SK-N-SH treated with all-trans-retinoic acid at 6 μM for 48 hours (cell line): ENCODE results near the gene SERPINB6.

ENCODE experiments used
- ATAC-seq: fragments of 200-7000 bp; cut with Tn5 transposase; 3 replicates; pipeline ENCODE4 v1.9.1; 2020; ENCODE audit warnings: mild to moderate bottlenecking, moderate library complexity
- ARNTL ChIP-seq: fragments of 450-650 bp; formaldehyde crosslinking; IDR thresholded peaks from 2 replicates; pipeline ENCODE4 v1.5.0; 2020; ENCODE audit warnings: low read depth, mild to moderate bottlenecking, moderate library complexity, borderline replicate concordance
- CSDC2 ChIP-seq: fragments of 250-450 bp; sonication (Bioruptor Pico); IDR thresholded peaks from 2 replicates; pipeline ENCODE4 v1.5.0; 2020; ENCODE audit warnings: mild to moderate bottlenecking, moderate library complexity
- ESRRG ChIP-seq: fragments of 250-450 bp; sonication (Bioruptor Pico); IDR thresholded peaks from 2 replicates; pipeline ENCODE4 v1.6.1; 2021; ENCODE audit warnings: mild to moderate bottlenecking
- ISL1 ChIP-seq: fragments of 250-450 bp; sonication (Bioruptor Pico); IDR thresholded peaks from 2 replicates; pipeline ENCODE4 v2.1.2; 2022; ENCODE audit warnings: mild to moderate bottlenecking, moderate library complexity
- RARB ChIP-seq: fragments of 250-450 bp; sonication (Bioruptor Pico); IDR thresholded peaks from 2 replicates; pipeline ENCODE4 v1.8.0; 2021; ENCODE audit warnings: mild to moderate bottlenecking, moderate library complexity
- SNAI2 ChIP-seq: fragments of 250-450 bp; sonication (Bioruptor Pico); IDR thresholded peaks from 2 replicates; pipeline ENCODE4 v1.5.0; 2020; ENCODE audit warnings: mild to moderate bottlenecking, moderate library complexity
- ZC3H10 ChIP-seq: fragments of 250-450 bp; sonication (Bioruptor Pico); IDR thresholded peaks from 2 replicates; pipeline ENCODE4 v1.5.1; 2021; ENCODE audit warnings: mild to moderate bottlenecking, moderate library complexity
- ZFP3 ChIP-seq: fragments of 250-450 bp; sonication (Bioruptor Pico); IDR thresholded peaks from 2 replicates; pipeline ENCODE4 v1.5.0; 2020; ENCODE audit warnings: mild to moderate bottlenecking, moderate library complexity
- TF ChIP-seq, protein P1 (sequence below): fragments of 250-450 bp; sonication (Bioruptor Pico); IDR thresholded peaks from 2 replicates; pipeline ENCODE4 v1.5.1; 2021; ENCODE audit warnings: mild to moderate bottlenecking, moderate library complexity
- TF ChIP-seq, protein P2 (sequence below): fragments of 250-450 bp; sonication (Bioruptor Pico); IDR thresholded peaks from 2 replicates; pipeline ENCODE4 v1.8.0; 2020; ENCODE audit warnings: mild to moderate bottlenecking, moderate library complexity, borderline replicate concordance
- TF ChIP-seq, protein P3 (sequence below): fragments of 250-450 bp; sonication (Bioruptor Pico); IDR thresholded peaks from 2 replicates; pipeline ENCODE4 v1.5.0; 2020; ENCODE audit warnings: mild to moderate bottlenecking, moderate library complexity
- TF ChIP-seq, protein P4 (sequence below): fragments of 250-450 bp; sonication (Bioruptor Pico); IDR thresholded peaks from 2 replicates; pipeline ENCODE4 v1.8.0; 2021; ENCODE audit warnings: low read depth, mild to moderate bottlenecking, moderate library complexity, borderline replicate concordance
- TF ChIP-seq, protein P5 (sequence below): fragments of 250-450 bp; sonication (Bioruptor Pico); IDR thresholded peaks from 2 replicates; pipeline ENCODE4 v1.5.1; 2020; ENCODE audit warnings: low read depth, mild to moderate bottlenecking, moderate library complexity

Gene SERPINB6

DNA sequence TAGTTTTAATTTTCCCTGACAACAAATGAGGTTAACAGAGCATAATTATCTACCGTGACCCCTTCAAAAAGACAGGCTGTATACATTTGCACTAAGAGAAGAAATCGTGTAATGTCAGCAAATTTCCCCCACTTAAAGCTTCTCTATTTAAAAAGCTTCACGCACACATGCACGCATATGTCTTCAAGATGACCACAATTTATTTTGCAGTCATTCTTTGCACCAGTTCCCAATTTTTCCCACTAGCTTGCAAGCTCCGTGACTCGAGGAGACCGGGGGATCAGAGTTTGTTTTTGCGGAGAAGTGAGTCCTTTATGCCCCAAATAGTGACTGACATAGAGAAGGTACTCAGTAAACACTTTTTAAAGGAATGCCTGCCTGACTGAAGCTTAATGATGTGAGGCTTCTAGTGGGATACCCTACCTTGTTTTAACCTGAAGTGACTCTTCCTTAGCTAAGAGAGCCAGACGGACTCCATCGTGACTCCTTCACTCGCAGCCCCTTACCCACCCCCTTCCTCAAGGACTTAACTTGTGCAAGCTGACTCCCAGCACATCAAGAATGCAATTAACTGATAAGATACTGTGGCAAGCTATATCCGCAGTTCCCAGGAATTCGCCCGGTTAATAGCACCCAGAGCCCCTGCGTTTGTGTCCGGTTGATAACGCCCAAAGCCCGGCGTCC lies 19.0 kb upstream of the SERPINB6 start:
- TF ChIP-seq ISL1 (CRISPR knock-in tag) (0 out of 2 replicates have a peak, but pooled peaks have one; percentile 25), CSDC2 (CRISPR knock-in tag) (peak; percentile 72; the same call in 1 of the 2 replicates)
- TF ChIP-seq, protein P1, sequence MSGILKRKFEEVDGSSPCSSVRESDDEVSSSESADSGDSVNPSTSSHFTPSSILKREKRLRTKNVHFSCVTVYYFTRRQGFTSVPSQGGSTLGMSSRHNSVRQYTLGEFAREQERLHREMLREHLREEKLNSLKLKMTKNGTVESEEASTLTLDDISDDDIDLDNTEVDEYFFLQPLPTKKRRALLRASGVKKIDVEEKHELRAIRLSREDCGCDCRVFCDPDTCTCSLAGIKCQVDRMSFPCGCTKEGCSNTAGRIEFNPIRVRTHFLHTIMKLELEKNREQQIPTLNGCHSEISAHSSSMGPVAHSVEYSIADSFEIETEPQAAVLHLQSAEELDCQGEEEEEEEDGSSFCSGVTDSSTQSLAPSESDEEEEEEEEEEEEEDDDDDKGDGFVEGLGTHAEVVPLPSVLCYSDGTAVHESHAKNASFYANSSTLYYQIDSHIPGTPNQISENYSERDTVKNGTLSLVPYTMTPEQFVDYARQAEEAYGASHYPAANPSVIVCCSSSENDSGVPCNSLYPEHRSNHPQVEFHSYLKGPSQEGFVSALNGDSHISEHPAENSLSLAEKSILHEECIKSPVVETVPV (CRISPR knock-in tag): no peak
- ATAC-seq: no peak

DNA sequence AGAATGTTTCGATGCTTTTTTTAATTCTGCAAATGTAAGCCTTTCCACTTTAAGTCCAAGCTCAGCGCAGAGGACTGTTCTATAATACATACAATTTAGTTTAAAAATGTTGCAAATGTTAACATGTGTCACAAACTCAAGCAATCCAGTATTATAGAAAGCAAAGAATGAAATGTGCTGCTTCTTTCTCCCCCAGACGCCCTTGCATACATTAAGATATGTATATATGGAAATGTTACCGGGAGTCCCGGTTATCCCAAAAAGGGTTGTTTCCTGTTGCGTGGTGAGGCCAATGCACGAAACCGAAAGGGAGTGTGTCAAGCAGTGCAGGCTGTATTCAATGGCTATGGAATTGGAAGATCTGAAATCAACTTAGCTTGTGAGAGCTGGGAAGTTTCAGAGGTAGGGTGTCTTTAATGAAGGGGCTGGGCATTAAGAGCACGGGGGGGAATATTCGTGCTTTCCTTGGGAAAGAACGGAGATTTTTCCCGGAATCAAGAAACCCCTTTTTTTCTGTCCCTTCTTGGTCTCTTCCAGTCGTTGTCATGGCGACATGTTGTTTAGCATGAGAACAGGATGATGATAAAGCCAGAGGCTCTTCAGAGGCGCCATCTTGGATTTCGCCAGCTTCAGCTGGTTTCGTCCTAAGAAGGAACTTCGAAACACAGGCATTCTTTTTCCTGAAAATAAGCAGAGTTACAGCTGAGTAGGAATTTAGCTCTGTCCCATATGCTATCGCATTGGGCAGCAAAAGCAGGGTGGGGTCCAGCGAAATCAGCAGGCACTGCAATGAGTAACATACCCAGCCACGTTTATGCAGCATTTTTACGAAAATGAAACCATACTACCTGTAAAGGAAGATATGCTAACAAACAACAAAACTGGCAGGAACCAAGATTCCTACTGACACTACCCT lies 18.2 kb upstream of the SERPINB6 start:
- TF ChIP-seq ZC3H10 (CRISPR knock-in tag) (no peak), ISL1 (CRISPR knock-in tag) (no peak), CSDC2 (CRISPR knock-in tag) (no peak), SNAI2 (CRISPR knock-in tag) (no peak), ZFP3 (CRISPR knock-in tag) (no peak), RARB (CRISPR knock-in tag) (no peak), ESRRG (CRISPR knock-in tag) (no peak)
- TF ChIP-seq, protein P2, sequence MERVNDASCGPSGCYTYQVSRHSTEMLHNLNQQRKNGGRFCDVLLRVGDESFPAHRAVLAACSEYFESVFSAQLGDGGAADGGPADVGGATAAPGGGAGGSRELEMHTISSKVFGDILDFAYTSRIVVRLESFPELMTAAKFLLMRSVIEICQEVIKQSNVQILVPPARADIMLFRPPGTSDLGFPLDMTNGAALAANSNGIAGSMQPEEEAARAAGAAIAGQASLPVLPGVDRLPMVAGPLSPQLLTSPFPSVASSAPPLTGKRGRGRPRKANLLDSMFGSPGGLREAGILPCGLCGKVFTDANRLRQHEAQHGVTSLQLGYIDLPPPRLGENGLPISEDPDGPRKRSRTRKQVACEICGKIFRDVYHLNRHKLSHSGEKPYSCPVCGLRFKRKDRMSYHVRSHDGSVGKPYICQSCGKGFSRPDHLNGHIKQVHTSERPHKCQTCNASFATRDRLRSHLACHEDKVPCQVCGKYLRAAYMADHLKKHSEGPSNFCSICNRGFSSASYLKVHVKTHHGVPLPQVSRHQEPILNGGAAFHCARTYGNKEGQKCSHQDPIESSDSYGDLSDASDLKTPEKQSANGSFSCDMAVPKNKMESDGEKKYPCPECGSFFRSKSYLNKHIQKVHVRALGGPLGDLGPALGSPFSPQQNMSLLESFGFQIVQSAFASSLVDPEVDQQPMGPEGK (CRISPR knock-in tag): no peak
- TF ChIP-seq, protein P3, sequence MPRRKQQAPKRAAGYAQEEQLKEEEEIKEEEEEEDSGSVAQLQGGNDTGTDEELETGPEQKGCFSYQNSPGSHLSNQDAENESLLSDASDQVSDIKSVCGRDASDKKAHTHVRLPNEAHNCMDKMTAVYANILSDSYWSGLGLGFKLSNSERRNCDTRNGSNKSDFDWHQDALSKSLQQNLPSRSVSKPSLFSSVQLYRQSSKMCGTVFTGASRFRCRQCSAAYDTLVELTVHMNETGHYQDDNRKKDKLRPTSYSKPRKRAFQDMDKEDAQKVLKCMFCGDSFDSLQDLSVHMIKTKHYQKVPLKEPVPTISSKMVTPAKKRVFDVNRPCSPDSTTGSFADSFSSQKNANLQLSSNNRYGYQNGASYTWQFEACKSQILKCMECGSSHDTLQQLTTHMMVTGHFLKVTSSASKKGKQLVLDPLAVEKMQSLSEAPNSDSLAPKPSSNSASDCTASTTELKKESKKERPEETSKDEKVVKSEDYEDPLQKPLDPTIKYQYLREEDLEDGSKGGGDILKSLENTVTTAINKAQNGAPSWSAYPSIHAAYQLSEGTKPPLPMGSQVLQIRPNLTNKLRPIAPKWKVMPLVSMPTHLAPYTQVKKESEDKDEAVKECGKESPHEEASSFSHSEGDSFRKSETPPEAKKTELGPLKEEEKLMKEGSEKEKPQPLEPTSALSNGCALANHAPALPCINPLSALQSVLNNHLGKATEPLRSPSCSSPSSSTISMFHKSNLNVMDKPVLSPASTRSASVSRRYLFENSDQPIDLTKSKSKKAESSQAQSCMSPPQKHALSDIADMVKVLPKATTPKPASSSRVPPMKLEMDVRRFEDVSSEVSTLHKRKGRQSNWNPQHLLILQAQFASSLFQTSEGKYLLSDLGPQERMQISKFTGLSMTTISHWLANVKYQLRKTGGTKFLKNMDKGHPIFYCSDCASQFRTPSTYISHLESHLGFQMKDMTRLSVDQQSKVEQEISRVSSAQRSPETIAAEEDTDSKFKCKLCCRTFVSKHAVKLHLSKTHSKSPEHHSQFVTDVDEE (CRISPR knock-in tag): no peak
- TF ChIP-seq, protein P4, sequence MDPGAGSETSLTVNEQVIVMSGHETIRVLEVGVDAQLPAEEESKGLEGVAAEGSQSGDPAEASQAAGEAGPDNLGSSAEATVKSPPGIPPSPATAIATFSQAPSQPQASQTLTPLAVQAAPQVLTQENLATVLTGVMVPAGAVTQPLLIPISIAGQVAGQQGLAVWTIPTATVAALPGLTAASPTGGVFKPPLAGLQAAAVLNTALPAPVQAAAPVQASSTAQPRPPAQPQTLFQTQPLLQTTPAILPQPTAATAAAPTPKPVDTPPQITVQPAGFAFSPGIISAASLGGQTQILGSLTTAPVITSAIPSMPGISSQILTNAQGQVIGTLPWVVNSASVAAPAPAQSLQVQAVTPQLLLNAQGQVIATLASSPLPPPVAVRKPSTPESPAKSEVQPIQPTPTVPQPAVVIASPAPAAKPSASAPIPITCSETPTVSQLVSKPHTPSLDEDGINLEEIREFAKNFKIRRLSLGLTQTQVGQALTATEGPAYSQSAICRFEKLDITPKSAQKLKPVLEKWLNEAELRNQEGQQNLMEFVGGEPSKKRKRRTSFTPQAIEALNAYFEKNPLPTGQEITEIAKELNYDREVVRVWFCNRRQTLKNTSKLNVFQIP: no peak
- TF ChIP-seq, all 23 proteins: peak for 0
- ATAC-seq: peak; percentile 72

DNA sequence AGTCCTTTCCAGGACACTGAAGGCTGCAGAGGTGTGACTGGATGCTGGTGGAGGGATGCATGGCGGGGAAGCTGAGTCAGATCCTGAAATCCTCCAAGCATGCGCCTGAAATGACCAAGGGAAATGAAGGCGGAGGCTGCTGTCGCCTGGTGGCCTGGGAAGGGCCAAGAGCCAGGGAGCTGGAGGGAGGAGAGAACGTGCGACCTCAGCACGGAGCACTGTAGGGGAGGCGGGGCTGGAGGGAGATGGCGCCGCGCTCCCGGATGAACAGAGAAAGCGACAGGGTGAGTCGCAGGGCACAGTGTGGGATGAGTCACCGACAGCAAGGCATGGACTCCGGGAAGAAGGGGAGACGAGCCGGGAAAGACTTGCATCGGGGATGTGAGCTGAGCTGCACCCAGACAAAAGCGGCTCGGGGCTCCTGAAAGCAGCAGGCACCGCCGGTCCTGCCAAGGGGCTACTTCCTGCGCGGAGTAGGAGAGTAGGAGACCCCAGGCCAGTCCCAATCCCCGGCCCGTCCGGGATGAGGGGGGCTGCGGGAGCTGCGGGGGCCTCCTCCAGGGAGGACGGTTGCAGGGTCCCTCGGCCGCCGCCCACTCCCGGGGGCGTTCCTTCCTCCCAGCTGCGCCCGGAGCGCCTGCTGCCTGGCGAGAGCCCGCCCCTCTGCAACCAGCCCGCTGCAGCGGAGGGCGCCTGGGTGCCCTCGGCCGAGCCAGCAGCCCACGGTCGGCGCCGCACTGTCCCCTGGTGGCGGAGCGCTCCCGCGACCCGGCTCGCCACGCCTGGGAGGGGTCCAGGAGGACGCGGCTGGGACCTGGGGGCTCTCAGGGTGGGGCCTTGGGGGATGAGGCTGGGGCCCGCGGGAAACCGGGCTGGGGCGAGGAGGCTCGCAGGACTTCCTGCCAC lies 17.3 kb upstream of the SERPINB6 start:
- ATAC-seq: peak; percentile 84
- TF ChIP-seq, protein P5, sequence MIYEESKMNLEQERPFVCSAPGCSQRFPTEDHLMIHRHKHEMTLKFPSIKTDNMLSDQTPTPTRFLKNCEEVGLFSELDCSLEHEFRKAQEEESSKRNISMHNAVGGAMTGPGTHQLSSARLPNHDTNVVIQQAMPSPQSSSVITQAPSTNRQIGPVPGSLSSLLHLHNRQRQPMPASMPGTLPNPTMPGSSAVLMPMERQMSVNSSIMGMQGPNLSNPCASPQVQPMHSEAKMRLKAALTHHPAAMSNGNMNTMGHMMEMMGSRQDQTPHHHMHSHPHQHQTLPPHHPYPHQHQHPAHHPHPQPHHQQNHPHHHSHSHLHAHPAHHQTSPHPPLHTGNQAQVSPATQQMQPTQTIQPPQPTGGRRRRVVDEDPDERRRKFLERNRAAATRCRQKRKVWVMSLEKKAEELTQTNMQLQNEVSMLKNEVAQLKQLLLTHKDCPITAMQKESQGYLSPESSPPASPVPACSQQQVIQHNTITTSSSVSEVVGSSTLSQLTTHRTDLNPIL: no peak
- 0 out of 2 replicates have a peak, but pooled peaks have one; percentile 53 for TF ChIP-seq ZFP3 (CRISPR knock-in tag)
- TF ChIP-seq ARNTL (CRISPR knock-in tag): no peak
- TF ChIP-seq, protein P2 (CRISPR knock-in tag): peak; percentile 81
- 0 out of 2 replicates have a peak, but pooled peaks have one; percentile 53 for TF ChIP-seq CSDC2 (CRISPR knock-in tag)
- TF ChIP-seq, all 23 proteins: peak for 3
